IPS DF 19.7 (cell line): Measurements from ENCODE around the gene OR10T2.
A peak's percentile ranks its signal among the peaks of the same experiment; 100 is the strongest.
"Not testable (repeated sequence)": the region's sequence is repeated elsewhere in the genome, so short reads cannot be mapped to it uniquely, and the experiment has no call there.

Source experiments
- DNase-seq: peaks from one replicate; pipeline ENCODE4 v3.0.0-alpha.2; 2013; ENCODE audit warnings: low read depth, low spot score

OR10T2 gene

GRCh38 chr1:158398818-158399514 is at the start of gene OR10T2:
Gene OR10T2 (minus strand): TSS chr1:158399466. CDS start chr1:158399466, 0 bp downstream.
- DNase-seq, result no peak

- no peak for DNase-seq
Observed at GRCh38 chr1:158445376-158445775, 46.1 kb upstream of the OR10T2 start.

- DNase-seq, result no peak
Observed at GRCh38 chr1:158434741-158435140, 35.5 kb upstream of the OR10T2 start.

- not testable (repeated sequence) for DNase-seq
Observed at GRCh38 chr1:158430163-158430562, 30.9 kb upstream of the OR10T2 start.

GRCh38 chr1:158426137-158426536 is 26.9 kb upstream of the OR10T2 start, which contains the start of gene OR10K2:
Gene OR10K2 (minus strand): TSS chr1:158426237. CDS start chr1:158420866, 5,371 bp downstream.
- DNase-seq, result no peak

- DNase-seq, result no peak
Observed at GRCh38 chr1:158425027-158425426, 25.8 kb upstream of the OR10T2 start.

- peak; percentile 54 for DNase-seq
Observed at GRCh38 chr1:158422212-158422611, 22.9 kb upstream of the OR10T2 start.

GRCh38 chr1:158417586-158417985 is 18.3 kb upstream of the OR10T2 start:
- DNase-seq, result no peak

- DNase-seq, result no peak
Observed at GRCh38 chr1:158414651-158415345, 15.5 kb upstream of the OR10T2 start.

GRCh38 chr1:158407092-158407491 is 7.8 kb upstream of the OR10T2 start:
- DNase-seq, result no peak

GRCh38 chr1:158400871-158401270 is 1.6 kb upstream of the OR10T2 start:
- no peak for DNase-seq

GRCh38 chr1:158396646-158397045 is 2.6 kb downstream of the OR10T2 start:
- no peak for DNase-seq

GRCh38 chr1:158393476-158393875 is 5.8 kb downstream of the OR10T2 start:
- DNase-seq, result no peak

- DNase-seq, result no peak
Observed at GRCh38 chr1:158391099-158391498, 8.2 kb downstream of the OR10T2 start.

- no peak for DNase-seq
Observed at GRCh38 chr1:158390331-158390730, 8.9 kb downstream of the OR10T2 start.

- DNase-seq, result no peak
Observed at GRCh38 chr1:158374860-158375259, 24.4 kb downstream of the OR10T2 start.

- DNase-seq, result not testable (repeated sequence)
Observed at GRCh38 chr1:158374101-158374500, 25.2 kb downstream of the OR10T2 start.

- DNase-seq, result no peak
Observed at GRCh38 chr1:158371188-158371953, 27.9 kb downstream of the OR10T2 start.

GRCh38 chr1:158366783-158367182 is 32.5 kb downstream of the OR10T2 start:
- DNase-seq, result no peak

GRCh38 chr1:158362941-158363340 is 36.3 kb downstream of the OR10T2 start:
- DNase-seq, result no peak

- no peak for DNase-seq
Observed at GRCh38 chr1:158362482-158362881, 36.8 kb downstream of the OR10T2 start.

GRCh38 chr1:158357441-158357840 is 41.8 kb downstream of the OR10T2 start:
- DNase-seq, result no peak
